Measurements from ENCODE around the gene CNTFR.
A peak's percentile ranks its signal among the peaks of the same experiment; 100 is the strongest.

DNA sequence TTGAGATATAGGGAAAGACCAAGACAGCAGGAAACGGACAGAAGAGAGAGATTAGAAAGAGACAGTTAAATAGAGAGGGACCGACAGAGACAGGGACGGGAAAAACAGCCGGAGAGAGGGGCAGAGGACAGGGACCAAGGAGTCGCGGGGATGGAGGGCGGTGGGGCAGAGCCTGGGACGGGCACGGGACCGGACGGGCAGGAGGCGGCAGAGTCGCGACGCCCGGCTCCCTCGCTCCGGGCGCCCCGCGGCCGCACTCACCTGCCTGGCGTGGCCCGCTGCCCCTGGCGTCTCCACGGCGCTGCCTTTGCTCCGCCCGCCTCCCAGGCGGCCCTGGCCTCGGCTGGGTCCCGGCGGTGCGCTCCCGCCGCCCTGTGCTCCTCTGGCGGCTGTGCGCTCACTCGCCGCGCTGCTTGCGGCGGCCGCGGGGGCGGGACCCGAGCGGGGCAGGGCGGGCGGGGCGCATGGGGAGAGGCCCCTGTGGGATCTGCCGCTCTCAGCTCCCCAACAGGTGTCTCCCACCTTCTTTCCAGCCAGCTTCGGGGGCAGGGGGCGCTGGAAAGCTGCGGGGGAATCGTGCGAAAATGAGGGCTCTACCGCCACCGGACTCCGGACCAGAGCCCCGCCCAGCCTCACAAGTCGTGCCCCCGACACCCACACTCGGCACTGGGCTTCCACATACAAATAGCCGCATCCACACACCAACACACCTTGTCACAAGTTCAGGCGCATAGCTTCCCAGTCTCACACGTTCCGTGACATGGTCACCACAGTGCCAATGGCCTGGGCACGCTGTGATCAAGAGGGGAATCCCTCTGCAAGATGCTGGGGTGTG is 39.3 kb upstream of the CNTFR start, which contains the start of gene ARID3C:
- TF ChIP-seq CTCF (IDR thresholded peaks at IDR 0.05) (no peak), EZH2 (IDR thresholded peaks at IDR 0.05; ENCODE audit: borderline replicate concordance, insufficient read depth, low read depth, low read length, poor library complexity, severe bottlenecking) (peak; percentile 15)

Data from B cell (primary cell).